ENCODE measurements around the gene BMX. TPM values are rescaled to one million over a fixed set of nuclear protein-coding genes. Genes with fewer than 3 reads are reported as not detected.

Gene BMX
- total RNA-seq, 2 donors from 2014 or later = 6.2 to 10.0 TPM

DNA sequence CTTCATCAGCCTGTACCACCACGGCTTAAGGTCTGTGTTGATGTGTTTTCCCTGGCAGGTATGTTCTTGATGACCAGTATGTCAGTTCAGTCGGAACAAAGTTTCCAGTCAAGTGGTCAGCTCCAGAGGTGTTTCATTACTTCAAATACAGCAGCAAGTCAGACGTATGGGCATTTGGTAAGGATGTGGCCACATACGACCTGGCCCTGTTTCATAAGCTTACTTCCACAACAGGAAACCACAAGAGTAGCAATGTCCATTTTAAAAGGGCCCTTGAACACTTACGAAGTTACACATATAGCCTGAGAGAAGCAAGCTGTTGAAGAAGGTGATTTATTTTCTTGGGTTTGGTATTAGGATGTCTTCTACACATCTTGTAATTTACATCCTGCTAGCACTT is 46.1 kb downstream of the BMX start:
- TF ChIP-seq, protein P1, sequence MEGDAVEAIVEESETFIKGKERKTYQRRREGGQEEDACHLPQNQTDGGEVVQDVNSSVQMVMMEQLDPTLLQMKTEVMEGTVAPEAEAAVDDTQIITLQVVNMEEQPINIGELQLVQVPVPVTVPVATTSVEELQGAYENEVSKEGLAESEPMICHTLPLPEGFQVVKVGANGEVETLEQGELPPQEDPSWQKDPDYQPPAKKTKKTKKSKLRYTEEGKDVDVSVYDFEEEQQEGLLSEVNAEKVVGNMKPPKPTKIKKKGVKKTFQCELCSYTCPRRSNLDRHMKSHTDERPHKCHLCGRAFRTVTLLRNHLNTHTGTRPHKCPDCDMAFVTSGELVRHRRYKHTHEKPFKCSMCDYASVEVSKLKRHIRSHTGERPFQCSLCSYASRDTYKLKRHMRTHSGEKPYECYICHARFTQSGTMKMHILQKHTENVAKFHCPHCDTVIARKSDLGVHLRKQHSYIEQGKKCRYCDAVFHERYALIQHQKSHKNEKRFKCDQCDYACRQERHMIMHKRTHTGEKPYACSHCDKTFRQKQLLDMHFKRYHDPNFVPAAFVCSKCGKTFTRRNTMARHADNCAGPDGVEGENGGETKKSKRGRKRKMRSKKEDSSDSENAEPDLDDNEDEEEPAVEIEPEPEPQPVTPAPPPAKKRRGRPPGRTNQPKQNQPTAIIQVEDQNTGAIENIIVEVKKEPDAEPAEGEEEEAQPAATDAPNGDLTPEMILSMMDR (IDR thresholded peaks at IDR 0.05) = no peak
- Histone ChIP-seq H3K4me1 (ENCODE audit: control insufficient read depth in 1 of 2, low read depth in 2 of 2) (no peaks in the 10 kb centered on the region), H3K27me3 (replicated peaks; ENCODE audit: insufficient read depth) (no peaks in the 10 kb centered on the region), H3K36me3 (no peaks in the 10 kb centered on the region), H3K27ac (no peak overlapping the region), H3K9me3 (no peaks in the 10 kb centered on the region), H3K4me3 (no peak overlapping the region)
- DNase-seq (ENCODE audit: low spot score) (no peak), ATAC-seq (ENCODE audit: insufficient number of reproducible peaks, low FRiP score, low read depth) (no peak)

- H3K9me3 ChIP-seq = no peaks in the 10 kb centered on the region
- H3K27ac ChIP-seq = no peak overlapping the region
- TF ChIP-seq, protein P1 (IDR thresholded peaks at IDR 0.05) = no peak
- H3K27me3 ChIP-seq (replicated peaks; ENCODE audit: insufficient read depth) = no peaks in the 10 kb centered on the region
- no peak for DNase-seq (ENCODE audit: low spot score)
- no peak for ATAC-seq (ENCODE audit: insufficient number of reproducible peaks, low FRiP score, low read depth)
- no peaks in the 10 kb centered on the region for H3K36me3 ChIP-seq
- no peak overlapping the region for H3K4me3 ChIP-seq
- H3K4me1 ChIP-seq (ENCODE audit: control insufficient read depth in 1 of 2, low read depth in 2 of 2) = no peaks in the 10 kb centered on the region
Observed at GRCh38 chrX:15547356-15547755, 46.7 kb downstream of the BMX start.

GRCh38 chrX:15549189-15550012 is 48.8 kb downstream of the BMX start:
- DNase-seq (ENCODE audit: low spot score) = no peak
- no peak overlapping the region for H3K27ac ChIP-seq
- no peak overlapping the region for H3K4me3 ChIP-seq
- no peaks in the 10 kb centered on the region for H3K4me1 ChIP-seq (ENCODE audit: control insufficient read depth in 1 of 2, low read depth in 2 of 2)
- no peak for ATAC-seq (ENCODE audit: insufficient number of reproducible peaks, low FRiP score, low read depth)
- TF ChIP-seq, protein P1 (IDR thresholded peaks at IDR 0.05) = no peak
- no peaks in the 10 kb centered on the region for H3K9me3 ChIP-seq
- H3K27me3 ChIP-seq (replicated peaks; ENCODE audit: insufficient read depth) = no peaks in the 10 kb centered on the region
- no peaks in the 10 kb centered on the region for H3K36me3 ChIP-seq

GRCh38 chrX:15559227-15559626 is 58.6 kb downstream of the BMX start:
- H3K36me3 ChIP-seq = no peaks in the 10 kb centered on the region
- H3K4me3 ChIP-seq = no peak overlapping the region
- no peak for ATAC-seq (ENCODE audit: insufficient number of reproducible peaks, low FRiP score, low read depth)
- no peaks in the 10 kb centered on the region for H3K4me1 ChIP-seq (ENCODE audit: control insufficient read depth in 1 of 2, low read depth in 2 of 2)
- H3K9me3 ChIP-seq = no peaks in the 10 kb centered on the region
- no peak for DNase-seq (ENCODE audit: low spot score)
- no peak overlapping the region for H3K27ac ChIP-seq
- TF ChIP-seq, protein P1 (IDR thresholded peaks at IDR 0.05) = no peak
- H3K27me3 ChIP-seq (replicated peaks; ENCODE audit: insufficient read depth) = no peaks in the 10 kb centered on the region

- TF ChIP-seq, protein P1 (IDR thresholded peaks at IDR 0.05) = no peak
- no peak overlapping the region for H3K27ac ChIP-seq
- DNase-seq (ENCODE audit: low spot score) = no peak
- no peak for ATAC-seq (ENCODE audit: insufficient number of reproducible peaks, low FRiP score, low read depth)
- no peaks in the 10 kb centered on the region for H3K4me1 ChIP-seq (ENCODE audit: control insufficient read depth in 1 of 2, low read depth in 2 of 2)
- H3K9me3 ChIP-seq = no peaks in the 10 kb centered on the region
- H3K4me3 ChIP-seq = no peak overlapping the region
- no peaks in the 10 kb centered on the region for H3K36me3 ChIP-seq
- H3K27me3 ChIP-seq (replicated peaks; ENCODE audit: insufficient read depth) = no peaks in the 10 kb centered on the region
Observed at GRCh38 chrX:15560924-15561323, 60.3 kb downstream of the BMX start.
